CD4-positive, alpha-beta T cell (primary cell): ENCODE data around the gene FRAT1. TPM values are rescaled to one million over a fixed set of nuclear protein-coding genes. Genes with fewer than 3 reads are reported as not detected.

Experiments
- ATAC-seq: fragments of 200-7000 bp; cut with Tn5 transposase; one replicate; pipeline ENCODE4 v1.10.0; 2022; ENCODE audit warnings: mild to moderate bottlenecking; ENCODE audit not compliant: poor library complexity
- CTCF ChIA-PET: fragments of 350-600 bp; sonication (Branson Sonifier 250); formaldehyde crosslinking; loops from one replicate; lab custom pipeline; 2021; ENCODE audit warnings: antibody characterized with exemption, inconsistent platforms; lab: Charles Lee
- POLR2A ChIA-PET: fragments of 350-600 bp; sonication (Branson Sonifier 250); formaldehyde crosslinking; loops from one replicate; lab custom pipeline; 2021; ENCODE audit warnings: antibody characterized with exemption, inconsistent platforms; lab: Charles Lee
- DNase-seq, 14 experiments: peaks; one replicate each; pipeline ENCODE4 v3.0.0-alpha.2; 2013 to 2020; ENCODE audit warnings: mixed read lengths in 2 of 14
- H3K27ac ChIP-seq, 2 donors: one replicate each; pipeline versions ENCODE4 v1.5.1 to v1.7.0; 2013; ENCODE audit warnings: low read length in 2 of 2, low read depth in 1 of 2, mild to moderate bottlenecking in 1 of 2
- H3K27me3 ChIP-seq, 2 experiments: 1 replicate in 1 of 2; 2 replicates in 1 of 2; pipeline versions ENCODE4 v1.6.1 to v1.7.0; 2013; ENCODE audit warnings: low read length in 2 of 2, control low read depth in 1 of 2, mild to moderate bottlenecking in 1 of 2, moderate library complexity in 1 of 2; ENCODE audit not compliant: insufficient read depth in 2 of 2, control insufficient read depth in 1 of 2
- H3K36me3 ChIP-seq: one replicate; pipeline ENCODE4 v1.6.1; 2013; ENCODE audit warnings: low read length, control low read depth; ENCODE audit not compliant: insufficient read depth
- H3K4me1 ChIP-seq: one replicate; pipeline ENCODE4 v1.6.1; 2013; ENCODE audit warnings: low read length, control low read depth; ENCODE audit not compliant: insufficient read depth
- H3K4me3 ChIP-seq: one replicate; pipeline ENCODE4 v1.5.1; 2013; ENCODE audit warnings: mild to moderate bottlenecking, low read length, moderate library complexity
- H3K9me3 ChIP-seq, 2 experiments: 1 replicate in 1 of 2; 2 replicates in 1 of 2; pipeline versions ENCODE4 v1.6.1 to v1.7.0; 2013; ENCODE audit warnings: low read length in 2 of 2, mild to moderate bottlenecking in 2 of 2, control low read depth in 1 of 2, moderate library complexity in 1 of 2; ENCODE audit not compliant: control insufficient read depth in 1 of 2, insufficient read depth in 1 of 2
- H3K27ac Mint-ChIP-seq: one replicate; pipeline ENCODE4 v1.8.0; 2020; ENCODE audit warnings: mixed read lengths
- H3K27me3 Mint-ChIP-seq: one replicate; pipeline ENCODE4 v1.8.0; 2021; ENCODE audit warnings: mixed read lengths
- H3K36me3 Mint-ChIP-seq: one replicate; pipeline ENCODE4 v1.8.0; 2021; ENCODE audit warnings: low read depth, mixed read lengths
- H3K4me1 Mint-ChIP-seq: one replicate; pipeline ENCODE4 v1.8.0; 2021; ENCODE audit warnings: low read depth, mixed read lengths
- H3K4me3 Mint-ChIP-seq: one replicate; pipeline ENCODE4 v1.8.0; 2020; ENCODE audit warnings: mild to moderate bottlenecking, mixed read lengths
- H3K9me3 Mint-ChIP-seq: one replicate; pipeline ENCODE4 v1.8.0; 2020; ENCODE audit warnings: mixed read lengths
- intact Hi-C, 2 experiments: fragments of 100-400 bp; cut with DNase I in 1 of 2; cut with micrococcal nuclease in 1 of 2; formaldehyde crosslinking; loops; one replicate each; pipeline versions ENCODE4 v1.15.1 to v1.9.0; 2023 to 2025; cut with DNase I, micrococcal nuclease
- total RNA-seq, 174 experiments: library from RNA in 2 of 174; stranded (reverse) in 2 of 174; gene quantifications; one replicate each; pipeline ENCODE4 v1.2.3 and lab custom pipeline; 2021 to 2026
- TF ChIP-seq, protein P1 (sequence below): fragments of 200-600 bp; IDR thresholded peaks from one replicate; pipeline ENCODE4 v1.8.0; 2022; ENCODE audit warnings: antibody characterized with exemption, mild to moderate bottlenecking

FRAT1 gene
- total RNA-seq, 2 experiments from 2014 or later: 45.2 to 45.5 TPM

- intact Hi-C loops: no loop called here
- no peak overlapping the region for H3K27ac ChIP-seq
- no peak for ATAC-seq
- no peak for DNase-seq
- Mint-ChIP-seq H3K27me3 (no peaks in the 10 kb centered on the region), H3K36me3 (peaks cover 72% of the 10 kb centered on the region), H3K4me1 (no peaks in the 10 kb centered on the region), H3K9me3 (no peaks in the 10 kb centered on the region), H3K27ac (no peak overlapping the region), H3K4me3 (no peak overlapping the region)
- no peak overlapping the region for H3K4me3 ChIP-seq
- CTCF ChIA-PET: no interaction called here
- no peaks in the 10 kb centered on the region for H3K4me1 ChIP-seq
- TF ChIP-seq, protein P1, sequence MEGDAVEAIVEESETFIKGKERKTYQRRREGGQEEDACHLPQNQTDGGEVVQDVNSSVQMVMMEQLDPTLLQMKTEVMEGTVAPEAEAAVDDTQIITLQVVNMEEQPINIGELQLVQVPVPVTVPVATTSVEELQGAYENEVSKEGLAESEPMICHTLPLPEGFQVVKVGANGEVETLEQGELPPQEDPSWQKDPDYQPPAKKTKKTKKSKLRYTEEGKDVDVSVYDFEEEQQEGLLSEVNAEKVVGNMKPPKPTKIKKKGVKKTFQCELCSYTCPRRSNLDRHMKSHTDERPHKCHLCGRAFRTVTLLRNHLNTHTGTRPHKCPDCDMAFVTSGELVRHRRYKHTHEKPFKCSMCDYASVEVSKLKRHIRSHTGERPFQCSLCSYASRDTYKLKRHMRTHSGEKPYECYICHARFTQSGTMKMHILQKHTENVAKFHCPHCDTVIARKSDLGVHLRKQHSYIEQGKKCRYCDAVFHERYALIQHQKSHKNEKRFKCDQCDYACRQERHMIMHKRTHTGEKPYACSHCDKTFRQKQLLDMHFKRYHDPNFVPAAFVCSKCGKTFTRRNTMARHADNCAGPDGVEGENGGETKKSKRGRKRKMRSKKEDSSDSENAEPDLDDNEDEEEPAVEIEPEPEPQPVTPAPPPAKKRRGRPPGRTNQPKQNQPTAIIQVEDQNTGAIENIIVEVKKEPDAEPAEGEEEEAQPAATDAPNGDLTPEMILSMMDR: no peak
- no peaks in the 10 kb centered on the region for H3K9me3 ChIP-seq
- POLR2A ChIA-PET: no interaction called here
- H3K36me3 ChIP-seq: peaks cover 38% of the 10 kb centered on the region
- H3K27me3 ChIP-seq: no peaks in the 10 kb centered on the region
Observed at GRCh38 chr10:97362310-97363033, 43.4 kb downstream of the FRAT1 start.

DNA sequence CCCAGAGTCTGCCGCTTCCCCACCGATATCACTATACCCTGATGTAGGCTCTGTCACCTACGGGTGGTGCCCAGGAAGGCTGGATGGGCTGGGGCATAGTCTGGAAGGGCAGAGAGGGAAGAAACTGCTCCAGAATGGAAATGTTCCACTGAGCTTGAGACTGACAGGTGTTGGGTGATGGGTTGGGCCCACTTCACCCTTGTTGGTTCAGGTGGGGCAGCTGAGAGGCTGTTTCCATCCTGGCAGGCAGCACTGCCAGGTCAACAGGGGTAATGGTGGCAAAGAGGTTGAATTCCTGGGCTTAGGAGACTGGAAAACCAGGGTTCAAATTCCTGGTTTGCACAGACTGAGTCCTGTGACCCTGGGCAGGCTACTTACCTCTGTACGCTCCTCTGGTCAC, 44.0 kb downstream of the FRAT1 start:
- ChIA-PET POLR2A (no interaction called here), CTCF (no interaction called here)
- Mint-ChIP-seq H3K9me3 (no peaks in the 10 kb centered on the region), H3K4me3 (no peak overlapping the region), H3K27ac (no peak overlapping the region), H3K4me1 (no peaks in the 10 kb centered on the region), H3K27me3 (no peaks in the 10 kb centered on the region), H3K36me3 (peaks cover 72% of the 10 kb centered on the region)
- Histone ChIP-seq H3K4me1 (no peaks in the 10 kb centered on the region), H3K9me3 (no peaks in the 10 kb centered on the region), H3K4me3 (no peak overlapping the region), H3K27ac (no peak overlapping the region), H3K27me3 (no peaks in the 10 kb centered on the region), H3K36me3 (peaks cover 38% of the 10 kb centered on the region)
- TF ChIP-seq, protein P1: no peak
- intact Hi-C loops: no loop called here
- ATAC-seq (no peak), DNase-seq (no peak)

- no peaks in the 10 kb centered on the region for H3K4me1 Mint-ChIP-seq
- H3K27me3 ChIP-seq: no peaks in the 10 kb centered on the region
- no peaks in the 10 kb centered on the region for H3K4me1 ChIP-seq
- no peak overlapping the region for H3K27ac ChIP-seq
- no peaks in the 10 kb centered on the region for H3K27me3 Mint-ChIP-seq
- ChIA-PET CTCF (no interaction called here), POLR2A (interaction anchor here (0.8 kb wide), 1 partner anchor 36 kb away, joined by 4 read pairs; no protein-coding TSS in a partner anchor)
- H3K36me3 Mint-ChIP-seq: peaks cover 64% of the 10 kb centered on the region
- H3K9me3 Mint-ChIP-seq: no peaks in the 10 kb centered on the region
- no peak overlapping the region for H3K4me3 Mint-ChIP-seq
- H3K9me3 ChIP-seq: no peaks in the 10 kb centered on the region
- ATAC-seq (peak; percentile 19), DNase-seq (peak in 3 of 14 experiments; percentile 25 to 53 (median 39))
- peaks cover 51% of the 10 kb centered on the region for H3K36me3 ChIP-seq
- TF ChIP-seq, protein P1: no peak
- H3K27ac Mint-ChIP-seq: no peak overlapping the region
- H3K4me3 ChIP-seq: no peak overlapping the region
- intact Hi-C loops: no loop called here
Observed at GRCh38 chr10:97365761-97366351, 46.8 kb downstream of the FRAT1 start.
